Skin epidermis (tissue), 12 donors: Measurements from ENCODE around the gene NELL1.

Experiments
- H3K27ac ChIP-seq, 21 experiments: fragments of 200-600 bp; sonication (generic) in 11 of 21; one replicate each; pipeline ENCODE4 v1.5.0; 2020; ENCODE audit warnings: mild to moderate bottlenecking in 3 of 21, inconsistent platforms in 2 of 21, moderate library complexity in 2 of 21
- H3K4me3 ChIP-seq, 7 experiments: fragments of 200-600 bp; sonication (generic) in 2 of 7; one replicate each; pipeline ENCODE4 v1.5.0; 2020; ENCODE audit warnings: inconsistent platforms in 2 of 7, mild to moderate bottlenecking in 2 of 7, moderate library complexity in 1 of 7

Gene NELL1

DNA sequence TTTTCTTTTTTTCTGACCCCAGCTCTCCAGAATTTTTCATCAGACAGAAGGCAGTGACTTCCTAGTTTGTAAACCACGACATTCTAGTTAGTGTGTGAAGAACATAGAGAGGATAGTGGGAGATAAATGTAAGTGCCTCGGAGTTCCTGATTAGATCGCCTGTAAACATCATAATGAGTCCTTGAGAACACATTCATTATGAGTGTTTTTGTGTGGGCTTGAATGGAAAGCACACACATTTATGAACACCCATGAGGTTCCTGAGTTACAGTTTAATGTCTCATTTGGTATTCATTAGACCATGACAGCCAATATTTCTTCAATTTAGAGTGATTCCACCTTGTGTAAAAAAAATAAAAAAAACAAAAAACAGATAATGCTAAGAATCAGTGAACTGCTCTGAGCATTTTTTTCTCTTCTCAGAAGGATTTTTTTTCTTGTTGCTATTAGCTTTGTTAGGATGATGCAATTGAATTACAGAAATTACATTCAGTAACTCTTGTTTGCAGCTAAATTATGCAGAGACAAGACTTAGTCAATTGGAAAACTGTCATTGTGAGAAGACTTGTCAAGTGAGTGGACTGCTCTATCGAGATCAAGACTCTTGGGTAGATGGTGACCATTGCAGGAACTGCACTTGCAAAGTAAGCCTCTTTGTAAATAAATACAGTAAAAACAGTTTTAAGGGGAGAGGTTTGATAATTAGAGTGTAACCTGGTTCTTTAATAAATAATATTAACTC lies 257.6 kb downstream of the NELL1 start:
- Histone ChIP-seq H3K4me3 (no peak overlapping the region), H3K27ac (no peak overlapping the region)

DNA sequence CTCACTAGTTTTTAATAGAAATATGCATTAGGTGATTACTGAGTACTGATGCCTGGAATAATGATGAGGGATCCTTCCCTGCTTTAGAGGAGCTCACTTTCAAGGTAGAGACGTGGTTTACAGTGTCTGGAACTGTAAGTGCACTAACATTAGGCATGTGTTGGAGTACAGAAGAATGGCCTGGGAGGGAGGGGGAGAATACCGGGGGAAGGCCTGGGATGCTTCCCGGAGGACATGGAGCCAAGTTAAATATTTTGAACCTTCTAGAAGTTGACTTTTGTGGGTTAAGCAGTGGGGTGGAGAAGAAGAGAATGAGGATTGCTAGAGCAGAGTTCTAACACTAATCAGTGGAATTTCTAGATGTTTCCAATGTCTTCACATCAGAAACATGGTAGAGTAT lies 261.6 kb downstream of the NELL1 start:
- Histone ChIP-seq H3K27ac (no peak overlapping the region), H3K4me3 (no peak overlapping the region)

DNA sequence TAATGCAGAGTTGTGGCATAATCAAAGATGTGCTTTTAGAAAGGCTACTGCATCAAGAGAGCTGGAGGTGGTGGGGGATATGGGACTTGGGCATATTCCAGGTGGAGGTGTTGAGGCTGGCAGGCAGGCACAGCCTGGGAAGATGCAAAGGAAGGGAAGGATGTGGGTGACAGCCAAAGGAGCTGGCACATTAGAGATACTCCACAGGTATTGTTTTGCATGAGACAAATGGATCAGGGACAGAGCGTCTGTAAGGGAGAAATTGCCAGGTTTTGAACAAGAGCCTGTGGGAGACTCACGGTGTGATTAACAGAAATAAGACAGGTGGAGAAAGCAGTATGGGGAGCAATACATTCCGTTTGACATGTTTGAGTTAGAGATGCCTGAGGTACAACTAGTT lies 263.7 kb downstream of the NELL1 start:
- H3K27ac ChIP-seq, result no peak overlapping the region
- no peak overlapping the region for H3K4me3 ChIP-seq

DNA sequence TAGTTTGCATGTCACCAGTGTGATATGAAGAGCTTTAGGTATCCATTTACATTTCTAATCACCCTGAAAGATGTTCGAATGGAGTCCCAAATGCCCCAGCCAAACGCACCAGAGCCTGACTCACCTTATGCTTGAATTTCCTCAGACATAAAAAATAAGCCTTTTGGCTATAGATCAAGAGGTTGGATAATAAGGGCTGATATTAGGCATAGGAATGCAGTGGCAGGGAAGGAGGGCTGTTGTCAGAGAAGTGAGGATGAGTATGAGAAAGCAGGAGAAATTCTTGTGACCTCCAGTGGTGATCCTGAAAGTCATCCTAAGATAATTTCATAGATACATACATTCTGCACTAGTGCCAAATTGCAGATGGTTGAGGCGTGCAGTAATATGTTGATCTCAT lies 264.6 kb downstream of the NELL1 start:
- Histone ChIP-seq H3K4me3 (no peak overlapping the region), H3K27ac (no peak overlapping the region)

DNA sequence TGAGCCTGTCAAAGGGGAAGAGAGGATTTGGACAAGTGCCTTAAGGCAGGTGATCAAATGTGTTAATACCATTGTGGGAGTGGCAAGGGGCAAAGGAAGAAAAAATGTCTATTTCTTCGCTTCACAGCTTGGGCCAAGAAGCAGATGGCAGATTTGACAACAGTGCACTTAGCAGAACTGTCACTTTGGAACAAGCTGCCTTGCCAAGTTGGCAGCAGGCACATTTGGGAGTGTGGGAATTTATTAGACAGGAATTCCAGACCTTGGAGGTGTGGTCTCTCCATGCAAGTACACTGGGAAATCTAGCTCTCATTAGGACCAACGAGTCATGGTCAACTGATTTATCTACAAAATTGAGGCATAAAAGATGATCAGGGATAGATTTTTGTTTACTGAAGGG lies 265.1 kb downstream of the NELL1 start:
- H3K4me3 ChIP-seq, result no peak overlapping the region

DNA sequence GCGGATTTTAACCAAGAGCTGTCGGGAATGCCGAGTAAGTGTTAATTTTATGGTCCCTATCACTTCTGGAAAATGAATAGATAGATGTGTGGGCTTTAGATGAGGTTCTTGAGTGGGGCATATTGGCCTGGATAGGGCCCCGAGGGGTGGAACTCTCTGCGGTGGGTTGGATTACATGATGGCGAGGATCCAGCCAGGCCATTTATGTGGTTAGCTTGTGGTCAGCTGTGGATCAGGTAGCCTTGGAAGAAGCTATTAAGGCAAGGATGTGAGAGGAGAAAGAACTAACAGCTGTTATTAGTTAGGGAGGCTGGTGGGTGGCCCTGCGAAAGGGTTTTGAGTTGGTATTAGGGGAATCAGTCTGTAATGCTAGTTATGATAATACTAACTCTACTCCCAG lies 268.4 kb downstream of the NELL1 start:
- Histone ChIP-seq H3K27ac (no peak overlapping the region), H3K4me3 (no peak overlapping the region)

More for the DNA sequence above, 265.1 kb downstream of the NELL1 start:
- H3K27ac ChIP-seq, result no peak overlapping the region

DNA sequence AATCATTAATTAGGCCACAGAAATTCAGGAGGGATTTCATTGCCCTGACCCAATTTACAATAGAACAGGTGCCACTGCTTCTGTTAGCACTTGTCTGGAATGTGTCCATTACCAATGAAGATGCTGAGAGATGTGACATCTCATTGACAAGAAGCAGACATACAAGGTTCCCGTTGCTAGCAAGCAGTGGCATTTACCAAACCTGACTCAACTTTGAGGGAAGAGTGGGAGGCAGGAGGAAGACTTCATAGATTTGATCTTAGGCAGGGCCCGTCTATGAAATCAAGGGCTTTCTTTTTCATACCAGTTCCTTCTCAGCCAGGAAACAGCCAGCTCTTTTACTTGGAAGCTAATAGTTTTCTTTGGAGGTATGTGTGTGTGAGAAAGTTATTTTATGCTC lies 280.2 kb downstream of the NELL1 start:
- no peak overlapping the region for H3K27ac ChIP-seq
- no peak overlapping the region for H3K4me3 ChIP-seq

DNA sequence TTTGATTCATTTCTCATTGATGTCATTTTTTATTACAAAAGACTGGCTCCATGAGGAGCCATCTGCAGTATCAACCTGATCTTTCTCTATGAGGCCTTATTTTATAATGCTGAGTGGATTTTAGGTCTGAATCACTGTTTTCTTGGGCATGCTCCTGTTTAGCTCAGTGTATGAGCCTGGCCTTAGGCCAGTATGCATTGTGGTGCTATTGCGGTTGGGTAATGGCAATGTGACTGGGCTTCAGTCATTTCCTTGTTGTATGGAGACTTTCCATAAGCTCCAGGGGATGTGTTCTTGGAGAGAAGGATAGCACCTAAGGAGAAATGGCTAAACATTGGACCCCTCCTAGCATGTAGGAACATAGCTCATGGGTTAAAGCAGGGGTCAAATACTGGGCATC lies 293.2 kb downstream of the NELL1 start:
- no peak overlapping the region for H3K27ac ChIP-seq
- H3K4me3 ChIP-seq, result no peak overlapping the region

DNA sequence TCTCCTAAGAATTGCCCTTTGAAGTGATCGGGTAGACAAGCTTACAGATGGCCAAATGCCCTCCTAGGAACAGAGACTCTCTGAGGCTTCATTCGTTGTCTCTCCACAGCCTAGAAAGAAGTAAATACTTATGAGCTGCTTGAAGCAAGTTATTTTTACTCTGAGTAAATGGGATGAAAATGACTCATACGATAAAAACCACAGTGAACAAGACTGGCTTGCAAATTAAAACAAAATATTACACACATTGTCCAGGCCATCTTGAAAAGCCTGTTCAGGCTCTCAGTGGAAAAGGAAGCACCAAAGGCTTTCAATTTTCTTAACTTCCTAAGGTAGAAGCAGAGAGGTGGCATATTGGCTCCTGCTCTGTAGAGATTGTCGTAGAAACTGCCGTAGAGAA lies 294.2 kb downstream of the NELL1 start:
- no peak overlapping the region for H3K4me3 ChIP-seq
- H3K27ac ChIP-seq, result no peak overlapping the region

DNA sequence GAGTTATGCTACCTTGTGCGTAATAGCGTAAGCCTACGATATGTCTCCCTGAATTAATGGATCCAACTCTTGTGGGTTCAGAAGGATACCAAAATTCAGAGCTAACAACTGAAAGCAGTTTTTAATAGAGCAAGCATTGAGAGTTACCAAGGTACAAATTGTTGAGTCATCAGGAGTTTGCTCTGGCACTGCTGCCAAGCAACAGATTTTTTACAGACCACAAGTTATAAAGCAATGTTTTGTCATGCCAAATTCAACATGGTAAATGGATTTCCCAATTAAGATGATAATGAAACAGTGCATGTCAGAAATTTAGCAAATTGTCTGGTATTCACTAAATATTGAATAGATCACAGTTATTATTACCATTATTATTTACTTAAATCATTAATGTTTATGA lies 295.6 kb downstream of the NELL1 start:
- H3K27ac ChIP-seq, result no peak overlapping the region
- H3K4me3 ChIP-seq, result no peak overlapping the region

DNA sequence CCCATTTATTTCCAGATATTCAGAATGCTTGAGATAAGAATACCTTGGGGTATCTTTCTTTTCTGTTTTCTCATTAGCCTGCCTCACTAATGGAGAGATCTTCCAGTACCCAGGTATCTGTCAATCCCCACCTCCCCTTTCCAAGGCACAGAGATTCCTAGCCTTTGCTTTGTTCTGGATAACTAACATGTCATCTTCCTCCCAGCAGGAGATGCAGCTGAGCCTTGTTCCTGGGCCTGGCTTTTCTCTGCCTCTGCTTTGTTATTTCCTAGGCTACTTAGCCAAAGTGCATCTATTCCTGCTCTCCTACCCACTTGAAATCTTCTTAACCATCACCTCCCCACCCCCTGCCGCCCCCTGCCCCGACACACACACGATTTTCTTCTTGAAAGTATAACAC lies 297.1 kb downstream of the NELL1 start:
- Histone ChIP-seq H3K4me3 (no peak overlapping the region), H3K27ac (no peak overlapping the region)

DNA sequence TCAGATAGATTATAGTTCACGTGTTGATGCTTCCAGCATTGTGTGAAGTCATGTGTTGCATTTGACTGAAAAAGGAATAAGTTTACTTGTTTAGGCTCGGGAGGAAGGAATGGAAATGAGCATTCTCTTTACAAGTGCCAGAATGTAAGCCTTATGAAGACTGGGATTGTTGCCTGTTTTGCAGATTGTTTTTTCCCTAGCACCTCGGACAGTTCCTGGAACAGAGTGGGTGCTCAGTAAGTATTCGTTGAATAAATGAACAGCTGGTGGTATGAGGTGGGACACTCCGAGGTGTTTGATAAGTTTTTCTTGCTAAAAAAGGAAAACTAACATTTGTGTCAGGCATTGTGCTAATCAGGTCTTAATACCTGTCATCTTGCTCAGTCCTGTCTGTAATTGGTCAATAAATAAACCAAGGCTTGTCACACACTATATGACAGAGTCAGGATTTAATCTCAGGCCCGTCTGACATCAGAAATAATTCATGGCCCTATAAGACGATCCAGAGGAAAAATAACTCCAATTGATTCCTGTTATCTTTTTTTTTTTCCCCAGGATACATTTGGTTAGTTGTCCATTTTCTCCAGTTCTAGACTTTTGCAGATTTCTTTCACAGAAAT lies 304.7 kb downstream of the NELL1 start:
- no peak overlapping the region for H3K27ac ChIP-seq
- no peak overlapping the region for H3K4me3 ChIP-seq

DNA sequence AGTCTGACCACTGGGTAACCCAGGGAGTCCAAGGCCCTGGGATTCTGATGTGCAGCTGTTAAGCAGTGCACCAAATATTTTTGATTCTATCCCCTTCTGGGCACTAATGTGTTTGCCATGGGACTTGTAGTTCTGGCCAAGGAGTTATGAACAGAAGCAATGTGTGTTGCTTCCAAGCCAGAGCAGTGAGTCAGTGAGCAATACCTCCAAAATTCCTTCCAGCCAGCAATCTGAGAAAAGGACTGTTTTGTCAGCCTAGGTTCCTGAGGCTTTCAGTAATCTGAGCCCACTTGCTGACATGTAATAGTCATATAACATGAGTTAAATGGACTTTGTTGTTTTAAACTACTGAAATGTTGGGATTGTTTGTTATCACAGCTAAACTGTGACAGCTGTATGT lies 311.4 kb downstream of the NELL1 start:
- Histone ChIP-seq H3K4me3 (no peak overlapping the region), H3K27ac (no peak overlapping the region)

DNA sequence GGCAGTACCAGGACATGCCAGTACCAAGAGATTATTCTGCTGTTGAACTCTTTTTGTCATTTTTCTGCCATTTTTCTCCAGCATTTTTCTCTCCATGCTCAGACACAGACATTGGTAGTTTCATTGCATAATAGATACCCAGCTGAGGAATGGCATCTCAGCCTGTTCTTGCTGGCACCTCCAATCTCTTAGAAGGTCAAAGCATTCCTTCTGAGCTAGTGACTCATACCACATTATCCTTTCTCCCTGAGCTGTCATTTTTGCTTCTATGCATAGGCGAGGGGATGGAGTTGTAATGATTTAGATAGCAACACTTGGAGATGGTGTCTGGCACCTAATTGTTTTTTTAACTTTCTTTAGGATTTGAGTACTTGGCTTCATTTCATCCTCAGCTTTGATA lies 321.1 kb downstream of the NELL1 start:
- Histone ChIP-seq H3K4me3 (no peak overlapping the region), H3K27ac (no peak overlapping the region)

DNA sequence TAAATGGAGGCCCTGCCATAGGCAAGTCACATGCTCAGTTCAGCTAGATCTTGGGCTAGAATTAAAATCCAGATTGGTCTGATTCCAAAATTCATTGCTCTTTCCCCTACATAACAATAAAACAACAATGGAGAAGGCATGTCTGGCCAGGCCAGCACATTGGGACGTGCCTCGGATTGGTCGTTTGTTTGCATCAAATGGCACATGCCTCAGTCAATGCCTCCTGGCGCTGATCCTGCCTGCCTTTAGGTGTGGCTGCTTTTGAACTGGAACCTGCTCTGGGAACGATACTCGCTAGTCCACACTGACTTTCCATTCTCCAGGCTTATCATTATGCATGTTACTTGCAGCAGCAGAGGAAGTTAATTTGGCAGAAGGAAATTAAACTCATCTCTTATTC lies 322.1 kb downstream of the NELL1 start:
- no peak overlapping the region for H3K4me3 ChIP-seq
- no peak overlapping the region for H3K27ac ChIP-seq

DNA sequence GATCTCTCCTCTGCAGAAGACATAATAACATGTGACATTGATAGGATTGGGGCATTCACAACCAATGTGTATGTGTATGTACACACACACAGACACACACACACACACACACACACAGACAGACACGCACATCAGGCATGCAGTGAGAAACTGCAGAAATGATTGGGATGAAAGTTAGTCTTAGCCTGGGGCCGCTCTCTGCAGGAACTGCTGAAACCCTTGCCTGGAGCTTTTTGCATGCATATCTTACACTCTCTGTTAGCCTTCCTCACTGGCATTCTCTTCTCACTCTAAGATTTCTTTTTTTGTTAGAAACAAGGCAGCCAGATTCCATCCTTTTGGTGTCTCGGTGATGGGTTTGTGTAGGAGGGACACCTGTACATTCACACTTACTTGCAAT lies 337.9 kb downstream of the NELL1 start:
- Histone ChIP-seq H3K4me3 (no peak overlapping the region), H3K27ac (no peak overlapping the region)

DNA sequence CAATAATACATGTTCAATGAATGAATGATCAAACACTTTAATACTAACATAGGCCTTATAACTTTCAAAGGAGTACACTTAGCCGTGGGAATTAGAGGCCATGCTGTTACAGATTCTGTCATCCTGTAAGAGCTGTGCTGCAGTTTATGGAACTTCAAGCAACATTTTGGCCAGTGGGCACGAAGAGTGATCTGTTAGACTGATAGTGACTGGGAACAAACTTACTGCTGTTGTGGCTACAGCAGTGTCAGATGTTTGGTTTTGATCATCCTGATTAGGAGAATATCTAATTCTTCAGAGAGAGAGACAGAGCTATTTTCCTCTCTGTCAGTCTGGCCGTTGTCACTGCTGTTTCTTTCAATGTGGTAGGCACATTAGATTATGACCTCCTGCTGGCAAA lies 348.9 kb downstream of the NELL1 start:
- Histone ChIP-seq H3K27ac (no peak overlapping the region), H3K4me3 (no peak overlapping the region)

DNA sequence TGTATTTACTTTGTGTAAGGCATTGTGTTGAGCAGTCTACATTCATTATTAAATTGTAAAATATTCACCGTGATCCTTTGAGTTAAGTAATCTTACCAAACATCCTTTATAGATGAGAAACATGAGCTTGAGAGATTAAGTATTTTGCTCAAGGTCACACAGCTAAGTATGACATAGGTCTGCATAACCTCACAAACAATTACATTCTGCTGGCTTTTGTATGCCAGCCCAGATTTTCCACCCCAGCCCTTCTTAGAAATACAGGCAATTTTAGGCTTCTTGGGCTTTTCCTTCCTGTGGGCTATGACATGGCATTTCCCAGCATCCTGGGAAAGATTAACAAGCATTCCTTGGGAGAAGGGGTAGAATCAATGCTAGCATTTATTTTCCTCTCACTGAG lies 357.3 kb downstream of the NELL1 start:
- Histone ChIP-seq H3K4me3 (no peak overlapping the region), H3K27ac (no peak overlapping the region)

DNA sequence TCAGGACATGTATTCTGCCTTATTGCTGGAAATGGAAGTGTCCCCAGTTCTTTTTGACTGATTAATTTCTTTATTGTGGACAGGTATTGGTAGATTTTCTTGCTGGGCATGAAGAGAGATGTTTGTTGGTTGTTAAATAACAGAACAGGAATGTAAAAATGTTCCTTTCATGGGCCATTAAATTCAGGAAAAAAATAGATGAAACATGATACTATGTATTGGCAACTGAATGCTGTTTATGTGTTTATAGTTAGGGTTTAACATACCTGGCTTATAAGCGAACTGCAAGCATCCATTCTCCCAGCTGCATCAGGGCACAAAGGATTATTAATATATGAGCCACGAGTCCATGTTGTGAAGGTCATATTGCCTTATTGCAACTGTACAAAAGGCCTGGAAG lies 368.5 kb downstream of the NELL1 start:
- no peak overlapping the region for H3K27ac ChIP-seq
- no peak overlapping the region for H3K4me3 ChIP-seq

DNA sequence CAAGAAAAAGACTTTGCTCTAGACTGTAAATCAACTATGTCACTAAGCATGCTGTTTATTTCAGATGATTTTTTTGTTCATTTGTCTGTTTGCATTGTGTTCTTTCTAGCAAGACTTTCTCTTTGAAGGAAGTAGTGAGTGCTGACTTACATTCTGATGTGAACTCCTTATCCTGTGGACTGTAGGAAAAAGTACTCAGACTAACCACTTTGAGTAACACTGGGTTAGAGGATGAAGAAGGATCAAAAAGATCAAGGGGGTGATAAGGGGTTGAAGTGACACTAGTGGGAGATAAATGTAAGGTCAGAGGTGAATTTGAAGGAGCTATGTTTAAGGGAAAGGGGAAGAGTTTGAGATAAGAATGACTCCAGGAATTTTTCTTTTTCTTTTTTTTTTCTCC lies 369.4 kb downstream of the NELL1 start:
- no peak overlapping the region for H3K4me3 ChIP-seq

DNA sequence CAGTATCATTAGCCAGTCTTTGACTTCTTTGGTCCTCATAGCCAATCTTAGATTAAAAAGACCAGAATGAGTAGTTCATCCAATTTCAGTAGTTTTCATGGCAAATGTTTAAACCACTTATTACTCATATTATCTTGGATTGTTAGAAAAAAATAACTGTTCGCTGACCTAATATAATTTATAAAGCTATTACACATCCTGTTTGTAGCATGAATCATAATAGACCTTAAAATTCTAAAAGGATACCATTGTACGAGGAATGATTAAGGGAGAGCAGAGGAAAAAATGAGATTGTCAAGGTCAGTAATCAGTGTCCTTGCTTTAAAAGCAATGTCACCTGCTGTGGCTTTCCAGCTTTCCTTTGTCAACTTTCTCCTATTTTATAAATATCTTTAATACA lies 371.2 kb downstream of the NELL1 start:
- Histone ChIP-seq H3K27ac (no peak overlapping the region), H3K4me3 (no peak overlapping the region)

More for the DNA sequence above, 369.4 kb downstream of the NELL1 start:
- H3K27ac ChIP-seq, result no peak overlapping the region

DNA sequence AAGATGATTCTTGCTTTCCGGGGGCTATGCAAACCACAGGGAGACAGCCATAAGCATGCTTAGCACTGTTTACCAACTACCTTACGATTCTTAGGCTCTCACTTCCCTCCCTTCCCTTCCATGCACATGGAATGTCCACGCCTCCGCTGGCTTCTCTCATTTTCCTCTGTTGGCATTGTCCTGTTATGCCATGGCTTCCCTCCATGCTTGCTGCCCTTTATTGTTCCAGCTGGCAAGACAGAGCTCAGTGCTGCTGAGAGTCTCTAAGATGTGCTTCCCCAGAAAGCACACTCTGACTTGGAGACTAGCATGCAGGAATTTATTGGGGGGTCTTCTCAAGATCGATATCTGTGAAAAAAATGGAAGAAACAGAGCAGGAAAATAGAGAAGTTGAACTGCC lies 379.2 kb downstream of the NELL1 start:
- Histone ChIP-seq H3K27ac (no peak overlapping the region), H3K4me3 (no peak overlapping the region)
